MCF 10A (cell line): Measurements from ENCODE around the gene PDE4D. TPM values are rescaled to one million over a fixed set of nuclear protein-coding genes. Genes with fewer than 3 reads are reported as not detected.

Experiments used
- BruUV-seq: library from RNA; stranded (reverse); fragments of 400-500 nt; replicated peaks from 2 replicates; lab custom pipeline; 2021; lab: Mats Ljungman, UMichigan
- CTCF ChIA-PET: fragments of 300-600 bp; sonication (Branson Sonifier 250); formaldehyde crosslinking; extraction: SDS; loops from one replicate; lab custom pipeline; 2021; ENCODE audit warnings: antibody characterized with exemption, inconsistent platforms; lab: Yijun Ruan, JAX
- POLR2A ChIA-PET: fragments of 300-600, 350-650 bp; sonication (Branson Sonifier 250); formaldehyde crosslinking; extraction: SDS; loops from one replicate; lab custom pipeline; 2020; ENCODE audit warnings: antibody characterized with exemption, inconsistent platforms; lab: Yijun Ruan, JAX
- DNase-seq: peaks from one replicate; pipeline ENCODE4 v3.0.0-alpha.2; 2018; ENCODE audit not compliant: unreplicated experiment
- H3K27ac Mint-ChIP-seq: one replicate; pipeline ENCODE4 v1.8.0; 2022; ENCODE audit warnings: mild to moderate bottlenecking, low read depth, mixed read lengths; ENCODE audit not compliant: unreplicated experiment
- H3K27me3 Mint-ChIP-seq: one replicate; pipeline ENCODE4 v1.8.0; 2022; ENCODE audit warnings: mixed read lengths; ENCODE audit not compliant: insufficient read depth, unreplicated experiment
- H3K36me3 Mint-ChIP-seq: one replicate; pipeline ENCODE4 v1.8.0; 2022; ENCODE audit warnings: mild to moderate bottlenecking, moderate library complexity, mixed read lengths; ENCODE audit not compliant: insufficient read depth, unreplicated experiment
- H3K4me1 Mint-ChIP-seq: one replicate; pipeline ENCODE4 v1.8.0; 2022; ENCODE audit warnings: mixed read lengths; ENCODE audit not compliant: insufficient read depth, unreplicated experiment
- H3K4me3 Mint-ChIP-seq: one replicate; pipeline ENCODE4 v1.8.0; 2022; ENCODE audit warnings: mild to moderate bottlenecking, moderate library complexity, mixed read lengths; ENCODE audit not compliant: unreplicated experiment
- H3K9me3 Mint-ChIP-seq: one replicate; pipeline ENCODE4 v1.8.0; 2022; ENCODE audit warnings: mixed read lengths; ENCODE audit not compliant: unreplicated experiment
- CTCF ChIP-seq: fragments of 200-600 bp; IDR thresholded peaks from one replicate; pipeline ENCODE4 v1.8.0; 2022; ENCODE audit warnings: antibody characterized with exemption, mild to moderate bottlenecking; ENCODE audit not compliant: unreplicated experiment
- intact Hi-C: fragments of 100-400 bp; cut with micrococcal nuclease; formaldehyde crosslinking; loops from 2 replicates; pipeline ENCODE4 v1.14.1; 2022
- total RNA-seq: library from RNA; stranded (reverse); gene quantifications from 2 replicates; pipeline ENCODE4 v1.2.3, GENCODE V29; 2022

The PDE4D gene
- total RNA-seq, 1 experiment from 2014 or later: 85.0 TPM

- DNase-seq: peak; percentile 79
- H3K27me3 Mint-ChIP-seq: no peaks in the 10 kb centered on the region
- no peaks in the 10 kb centered on the region for H3K9me3 Mint-ChIP-seq
- CTCF ChIA-PET: interaction anchor here (0.6 to 1.4 kb wide), 3 partner anchors 64 to 136 kb away, joined by 3 to 4 read pairs (median 4); no protein-coding TSS in a partner anchor
- intact Hi-C loops: no loop called here
- no peak overlapping the region for H3K27ac Mint-ChIP-seq
- TF ChIP-seq CTCF: no peak
- peak overlapping the region; percentile 84 for H3K4me3 Mint-ChIP-seq
- BruUV-seq: no TSS peak
- POLR2A ChIA-PET: no interaction called here
- H3K36me3 Mint-ChIP-seq: no peaks in the 10 kb centered on the region
- H3K4me1 Mint-ChIP-seq: peaks cover 34% of the 10 kb centered on the region
Measured at GRCh38 chr5:59040024-59040803, 853.3 kb downstream of the PDE4D start.

GRCh38 chr5:59039296-59040023 is 854.1 kb downstream of the PDE4D start:
- Mint-ChIP-seq H3K27me3 (no peaks in the 10 kb centered on the region), H3K27ac (peak overlapping the region; percentile 92), H3K4me1 (peaks cover 36% of the 10 kb centered on the region), H3K36me3 (peaks cover 1% of the 10 kb centered on the region), H3K9me3 (no peaks in the 10 kb centered on the region), H3K4me3 (peak overlapping the region; percentile 84)
- intact Hi-C loops: loop anchor here (2.0 to 10.0 kb wide), 4 partner anchors 43 to 325 kb away; no protein-coding TSS in a partner anchor
- DNase-seq: peak; percentile 89
- ChIA-PET POLR2A (interaction anchor here (0.6 to 1.2 kb wide), 3 partner anchors 12 to 237 kb away, joined by 3 to 5 read pairs (median 3); no protein-coding TSS in a partner anchor), CTCF (interaction anchor here (0.6 to 1.3 kb wide), 2 partner anchors 63 to 134 kb away, joined by 3 to 5 read pairs; no protein-coding TSS in a partner anchor)
- BruUV-seq: no TSS peak
- no peak for TF ChIP-seq CTCF

- no peaks in the 10 kb centered on the region for H3K27me3 Mint-ChIP-seq
- peak overlapping the region; percentile 92 for H3K27ac Mint-ChIP-seq
- BruUV-seq: no TSS peak
- no peak for TF ChIP-seq CTCF
- ChIA-PET POLR2A (interaction anchor here (0.6 to 1.2 kb wide), 3 partner anchors 11 to 238 kb away, joined by 3 to 5 read pairs (median 3); no protein-coding TSS in a partner anchor), CTCF (interaction anchor here (0.6 to 1.3 kb wide), 3 partner anchors 42 to 1038 kb away, joined by 4 to 5 read pairs (median 5); no protein-coding TSS in a partner anchor)
- intact Hi-C loops: loop anchor here (2.0 to 10.0 kb wide), 4 partner anchors 43 to 326 kb away; no protein-coding TSS in a partner anchor
- no peaks in the 10 kb centered on the region for H3K9me3 Mint-ChIP-seq
- peak overlapping the region; percentile 84 for H3K4me3 Mint-ChIP-seq
- DNase-seq: no peak
- peaks cover 6% of the 10 kb centered on the region for H3K36me3 Mint-ChIP-seq
- peaks cover 40% of the 10 kb centered on the region for H3K4me1 Mint-ChIP-seq
Measured at GRCh38 chr5:59038798-59039295, 854.7 kb downstream of the PDE4D start.
